AG09309 (cell line): ENCODE results near the gene DOHH.

Experiments used
- DNase-seq: peaks from one replicate; pipeline ENCODE4 v3.0.0-alpha.2; 2010; ENCODE audit warnings: low read depth
- H3K4me3 ChIP-seq: 2 replicates; pipeline ENCODE4 v1.5.1; 2011; ENCODE audit warnings: mild to moderate bottlenecking, low read depth, low read length, moderate library complexity; ENCODE audit not compliant: control insufficient read depth
- TF ChIP-seq, protein P1 (sequence below): IDR thresholded peaks from 2 replicates; pipeline ENCODE4 v1.5.1; 2011; ENCODE audit warnings: mild to moderate bottlenecking, low read depth, low read length, inconsistent platforms; ENCODE audit not compliant: insufficient read depth, control insufficient read depth; ENCODE audit errors: missing control alignments

DOHH gene

DNA sequence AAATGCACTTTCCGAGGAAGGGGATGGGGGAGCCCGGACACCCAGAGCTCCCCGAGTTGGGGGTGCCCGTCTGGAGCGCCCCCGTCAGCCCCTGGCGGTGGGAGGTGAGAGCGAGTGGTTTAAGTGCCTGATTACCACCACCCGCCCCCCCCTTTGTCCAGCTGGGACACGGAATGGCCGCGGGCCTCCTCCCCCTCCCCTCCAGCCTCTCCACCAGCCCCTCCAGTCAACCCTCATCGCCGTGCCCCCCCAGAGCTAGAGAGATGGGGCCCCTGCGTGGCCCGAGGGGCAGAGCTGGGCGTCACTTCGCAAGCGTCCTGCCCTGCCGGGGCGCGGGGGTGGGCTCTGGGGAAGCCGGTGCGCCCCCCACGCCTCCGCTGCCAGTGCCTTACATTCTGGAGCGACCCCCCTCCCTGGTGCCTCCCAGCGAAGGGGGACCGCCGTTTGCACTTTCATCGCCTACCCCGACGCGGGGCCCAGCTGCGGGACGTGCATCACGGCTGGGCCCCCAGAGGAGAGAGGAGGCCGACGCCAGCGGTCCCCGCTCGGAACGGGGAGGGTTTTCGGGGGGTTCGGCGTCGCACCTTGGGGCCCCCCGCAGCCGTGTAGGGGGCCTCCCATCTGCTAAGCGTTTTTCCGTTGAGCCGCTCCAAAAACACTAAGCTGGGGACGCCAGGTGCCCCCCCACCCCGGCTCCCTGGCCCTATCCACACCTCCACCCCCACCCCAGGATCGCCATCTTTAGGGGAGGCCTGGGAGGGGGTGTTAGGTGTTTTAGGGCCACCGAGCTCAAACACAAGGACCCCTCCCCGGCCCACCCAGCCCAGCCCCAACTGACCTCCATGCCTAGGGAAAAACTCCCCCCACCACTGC, 36.5 kb downstream of the DOHH start:
- no peak overlapping the region for H3K4me3 ChIP-seq
- TF ChIP-seq, protein P1, sequence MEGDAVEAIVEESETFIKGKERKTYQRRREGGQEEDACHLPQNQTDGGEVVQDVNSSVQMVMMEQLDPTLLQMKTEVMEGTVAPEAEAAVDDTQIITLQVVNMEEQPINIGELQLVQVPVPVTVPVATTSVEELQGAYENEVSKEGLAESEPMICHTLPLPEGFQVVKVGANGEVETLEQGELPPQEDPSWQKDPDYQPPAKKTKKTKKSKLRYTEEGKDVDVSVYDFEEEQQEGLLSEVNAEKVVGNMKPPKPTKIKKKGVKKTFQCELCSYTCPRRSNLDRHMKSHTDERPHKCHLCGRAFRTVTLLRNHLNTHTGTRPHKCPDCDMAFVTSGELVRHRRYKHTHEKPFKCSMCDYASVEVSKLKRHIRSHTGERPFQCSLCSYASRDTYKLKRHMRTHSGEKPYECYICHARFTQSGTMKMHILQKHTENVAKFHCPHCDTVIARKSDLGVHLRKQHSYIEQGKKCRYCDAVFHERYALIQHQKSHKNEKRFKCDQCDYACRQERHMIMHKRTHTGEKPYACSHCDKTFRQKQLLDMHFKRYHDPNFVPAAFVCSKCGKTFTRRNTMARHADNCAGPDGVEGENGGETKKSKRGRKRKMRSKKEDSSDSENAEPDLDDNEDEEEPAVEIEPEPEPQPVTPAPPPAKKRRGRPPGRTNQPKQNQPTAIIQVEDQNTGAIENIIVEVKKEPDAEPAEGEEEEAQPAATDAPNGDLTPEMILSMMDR: no peak

GRCh38 chr19:3462991-3463713, 37.3 kb downstream of the DOHH start:
- DNase-seq: no peak
- TF ChIP-seq, protein P1: no peak
- no peak overlapping the region for H3K4me3 ChIP-seq

More for the DNA sequence above, 36.5 kb downstream of the DOHH start:
- no peak for DNase-seq

GRCh38 chr19:3459965-3460582, 40.4 kb downstream of the DOHH start:
- no peak for DNase-seq
- TF ChIP-seq, protein P1: no peak
- H3K4me3 ChIP-seq: no peak overlapping the region

DNA sequence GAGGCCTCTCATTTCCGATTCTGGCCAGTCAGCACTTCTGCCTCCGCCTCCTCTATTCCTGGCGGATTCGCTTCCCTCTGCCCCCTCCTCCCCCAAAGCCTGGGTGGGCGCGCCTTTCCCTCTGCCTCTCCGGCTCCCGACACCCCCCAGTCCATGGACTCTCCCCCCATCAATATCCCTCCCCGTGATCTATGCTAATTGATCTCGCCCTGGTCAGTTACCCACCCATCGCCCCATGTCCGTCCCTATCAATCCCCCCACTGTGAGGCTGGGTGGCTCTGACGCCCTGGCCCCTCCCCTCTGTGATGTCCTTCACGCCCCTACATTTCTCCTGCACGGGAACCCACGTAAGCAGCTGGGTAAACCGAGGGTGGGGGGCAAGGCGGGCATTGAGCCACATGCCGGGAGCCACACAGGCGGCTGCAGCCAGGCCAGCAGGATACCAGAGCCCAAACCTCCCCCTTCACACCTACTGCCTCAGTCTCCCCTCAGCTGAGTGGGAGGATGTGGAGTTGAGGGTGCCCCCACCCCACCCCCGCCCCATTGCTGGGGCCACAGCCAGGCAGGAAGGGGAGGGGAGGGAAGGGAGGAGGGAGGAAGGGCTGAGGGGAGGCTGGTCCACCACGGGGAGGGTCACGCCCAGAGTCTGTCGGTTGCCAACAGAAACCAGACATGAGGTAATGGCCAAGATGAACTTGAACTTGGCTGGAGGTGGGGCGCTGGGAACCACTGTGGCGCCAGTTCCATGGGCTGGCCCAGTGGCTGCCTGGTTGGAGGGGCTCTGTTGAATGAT, 41.2 kb downstream of the DOHH start:
- peak; percentile 60 for DNase-seq
- TF ChIP-seq, protein P1: no peak
- no peak overlapping the region for H3K4me3 ChIP-seq

GRCh38 chr19:3458229-3459088, 42.0 kb downstream of the DOHH start:
- no peak for DNase-seq
- H3K4me3 ChIP-seq: no peak overlapping the region
- TF ChIP-seq, protein P1: no peak
